GM06990 (cell line): ENCODE data around the gene PLIN4.

Source experiments
- DNase-seq: peaks from one replicate; pipeline ENCODE4 v3.0.0-alpha.2; 2011; ENCODE audit not compliant: insufficient read length; ENCODE audit errors: extremely low read depth
- H3K27me3 ChIP-seq: replicated peaks from 2 replicates; pipeline ENCODE4 v1.6.0; 2011; ENCODE audit warnings: low read length; ENCODE audit not compliant: control insufficient read depth, insufficient read depth
- H3K36me3 ChIP-seq: 2 replicates; pipeline ENCODE4 v1.5.1; 2011; ENCODE audit warnings: low read length; ENCODE audit not compliant: control insufficient read depth, insufficient read depth
- H3K4me3 ChIP-seq: replicated peaks from 2 replicates; pipeline ENCODE4 v1.5.1; 2011; ENCODE audit warnings: low read depth, mild to moderate bottlenecking, control low read depth, low read length
- CTCF ChIP-seq: IDR thresholded peaks from 2 replicates; pipeline ENCODE4 v1.5.1; 2011; ENCODE audit warnings: low read length, control low read depth, mild to moderate bottlenecking, inconsistent platforms; ENCODE audit not compliant: insufficient read depth, poor library complexity, severe bottlenecking

Gene PLIN4

GRCh38 chr19:4512070-4512469 lies 6.2 kb downstream of the PLIN4 start:
- no peak for TF ChIP-seq CTCF
- Histone ChIP-seq H3K27me3 (no peaks in the 10 kb centered on the region), H3K36me3 (no peaks in the 10 kb centered on the region), H3K4me3 (no peak overlapping the region)
- no peak for DNase-seq

GRCh38 chr19:4511300-4512054 lies 6.8 kb downstream of the PLIN4 start:
- H3K36me3 ChIP-seq, result no peaks in the 10 kb centered on the region
- no peak for TF ChIP-seq CTCF
- no peak overlapping the region for H3K4me3 ChIP-seq
- DNase-seq, result no peak
- H3K27me3 ChIP-seq, result no peaks in the 10 kb centered on the region

- Histone ChIP-seq H3K27me3 (no peaks in the 10 kb centered on the region), H3K4me3 (no peak overlapping the region), H3K36me3 (no peaks in the 10 kb centered on the region)
- DNase-seq, result no peak
- TF ChIP-seq CTCF, result no peak
These were observed 7.6 kb downstream of the PLIN4 start for GRCh38 chr19:4510435-4511255.

GRCh38 chr19:4508698-4509097 lies 9.6 kb downstream of the PLIN4 start:
- Histone ChIP-seq H3K36me3 (peaks cover 7% of the 10 kb centered on the region), H3K4me3 (no peak overlapping the region), H3K27me3 (no peaks in the 10 kb centered on the region)
- DNase-seq, result no peak
- no peak for TF ChIP-seq CTCF

- peaks cover 8% of the 10 kb centered on the region for H3K36me3 ChIP-seq
- H3K4me3 ChIP-seq, result no peak overlapping the region
- no peaks in the 10 kb centered on the region for H3K27me3 ChIP-seq
- no peak for DNase-seq
- no peak for TF ChIP-seq CTCF
These were observed 10.5 kb downstream of the PLIN4 start for GRCh38 chr19:4507804-4508203.
